ENCODE measurements around the gene ZNF697.
A peak's percentile ranks its signal among the peaks of the same experiment; 100 is the strongest.
"Not testable (repeated sequence)": the region's sequence is repeated elsewhere in the genome, so short reads cannot be mapped to it uniquely, and the experiment has no call there.

ZNF697 gene

DNA sequence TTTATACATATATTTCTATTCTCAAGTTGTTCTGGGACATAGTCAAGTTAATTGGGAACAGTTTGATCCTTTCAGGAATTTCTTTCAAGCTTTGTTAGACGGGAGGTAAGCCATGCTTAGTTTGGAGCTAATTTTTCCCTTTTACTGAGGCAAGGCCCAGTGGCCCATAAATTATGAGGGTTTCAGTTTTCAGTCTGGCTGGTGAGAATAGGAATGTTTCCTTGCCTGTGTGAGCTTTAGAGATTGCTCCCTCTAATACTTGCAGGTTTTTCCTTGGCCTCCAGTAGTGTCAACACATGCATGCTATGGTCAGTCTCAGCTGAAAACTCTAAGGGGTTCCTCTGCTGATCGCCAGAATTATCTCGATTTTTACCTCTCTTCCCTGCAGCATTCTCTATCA lies 49.5 kb upstream of the ZNF697 start:
- POLR2A ChIA-PET, result no interaction called here

DNA sequence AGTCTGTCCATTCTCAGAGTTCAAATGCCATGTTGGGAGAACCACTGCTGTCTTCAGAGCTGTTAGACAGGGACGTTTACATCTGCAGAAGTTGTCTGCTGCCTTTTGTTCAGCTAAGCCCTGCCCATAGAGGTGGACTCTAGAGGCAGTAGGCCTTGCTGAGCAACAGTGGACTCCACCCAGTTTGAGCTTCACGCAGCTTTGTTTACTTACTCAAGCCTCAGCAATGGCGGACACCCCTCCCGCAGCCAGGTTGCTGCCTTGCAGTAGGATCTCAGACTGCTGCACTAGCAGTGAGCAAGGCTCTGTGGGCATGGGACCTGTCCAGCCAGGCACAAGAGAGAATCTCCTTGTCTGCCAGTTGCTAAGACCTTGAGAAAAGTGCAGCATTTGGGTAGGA lies 48.8 kb upstream of the ZNF697 start:
- POLR2A ChIA-PET, result interaction anchor here (1.6 kb wide), 1 partner anchor 15 kb away, joined by 6 read pairs; the partner anchor contains the start of gene PHGDH
- not testable (repeated sequence) for H3K4me3 ChIP-seq (ENCODE audit: low read depth, low read length); H3K9me3 ChIP-seq (ENCODE audit: control insufficient read depth, insufficient read depth, low read depth, low read length); H3K4me1 ChIP-seq (ENCODE audit: control insufficient read depth, insufficient read depth, low read length); H3K36me3 ChIP-seq (ENCODE audit: control insufficient read depth in 2 of 2, insufficient read depth in 1 of 2, low read length in 2 of 2); H3K27ac ChIP-seq (ENCODE audit: extremely low read depth, low read depth, low read length)
- CTCF ChIA-PET, result interaction anchor here (0.7 to 3.6 kb wide), 4 partner anchors 15 to 33 kb away, joined by 3 to 16 read pairs (median 3); partner anchors contain the start of gene PHGDH

More for the DNA sequence above, 49.5 kb upstream of the ZNF697 start:
- Histone ChIP-seq H3K4me3 (ENCODE audit: low read depth, low read length) (no peak overlapping the region), H3K9me3 (ENCODE audit: control insufficient read depth, insufficient read depth, low read depth, low read length) (no peaks in the 10 kb centered on the region), H3K36me3 (ENCODE audit: control insufficient read depth in 2 of 2, insufficient read depth in 1 of 2, low read length in 2 of 2) (no peaks in the 10 kb centered on the region), H3K27ac (ENCODE audit: extremely low read depth, low read depth, low read length) (no peak overlapping the region), H3K4me1 (ENCODE audit: control insufficient read depth, insufficient read depth, low read length) (no peaks in the 10 kb centered on the region)
- CTCF ChIA-PET, result interaction anchor here (0.7 to 3.6 kb wide), 4 partner anchors 15 to 73 kb away, joined by 3 to 16 read pairs (median 4); partner anchors contain the start of gene PHGDH
- TF ChIP-seq, protein P1, sequence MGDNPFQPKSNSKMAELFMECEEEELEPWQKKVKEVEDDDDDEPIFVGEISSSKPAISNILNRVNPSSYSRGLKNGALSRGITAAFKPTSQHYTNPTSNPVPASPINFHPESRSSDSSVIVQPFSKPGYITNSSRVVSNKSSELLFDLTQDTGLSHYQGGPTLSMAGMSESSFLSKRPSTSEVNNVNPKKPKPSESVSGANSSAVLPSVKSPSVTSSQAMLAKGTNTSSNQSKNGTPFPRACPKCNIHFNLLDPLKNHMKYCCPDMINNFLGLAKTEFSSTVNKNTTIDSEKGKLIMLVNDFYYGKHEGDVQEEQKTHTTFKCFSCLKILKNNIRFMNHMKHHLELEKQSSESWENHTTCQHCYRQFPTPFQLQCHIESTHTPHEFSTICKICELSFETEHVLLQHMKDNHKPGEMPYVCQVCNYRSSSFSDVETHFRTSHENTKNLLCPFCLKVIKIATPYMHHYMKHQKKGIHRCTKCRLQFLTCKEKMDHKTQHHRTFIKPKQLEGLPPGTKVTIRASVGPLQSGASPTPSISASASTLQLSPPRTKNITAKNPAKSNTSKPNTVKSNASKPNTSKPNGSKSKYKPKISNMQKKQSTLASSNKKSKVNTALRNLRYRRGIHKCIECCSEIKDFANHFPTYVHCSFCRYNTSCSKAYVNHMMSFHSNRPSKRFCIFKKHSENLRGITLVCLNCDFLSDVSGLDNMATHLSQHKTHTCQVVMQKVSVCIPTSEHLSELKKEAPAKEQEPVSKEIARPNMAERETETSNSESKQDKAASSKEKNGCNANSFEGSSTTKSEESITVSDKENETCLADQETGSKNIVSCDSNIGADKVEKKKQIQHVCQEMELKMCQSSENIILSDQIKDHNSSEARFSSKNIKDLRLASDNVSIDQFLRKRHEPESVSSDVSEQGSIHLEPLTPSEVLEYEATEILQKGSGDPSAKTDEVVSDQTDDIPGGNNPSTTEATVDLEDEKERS (tag by site-specific recombination; IDR thresholded peaks at IDR 0.05), result no peak
- TF ChIP-seq, protein P2, sequence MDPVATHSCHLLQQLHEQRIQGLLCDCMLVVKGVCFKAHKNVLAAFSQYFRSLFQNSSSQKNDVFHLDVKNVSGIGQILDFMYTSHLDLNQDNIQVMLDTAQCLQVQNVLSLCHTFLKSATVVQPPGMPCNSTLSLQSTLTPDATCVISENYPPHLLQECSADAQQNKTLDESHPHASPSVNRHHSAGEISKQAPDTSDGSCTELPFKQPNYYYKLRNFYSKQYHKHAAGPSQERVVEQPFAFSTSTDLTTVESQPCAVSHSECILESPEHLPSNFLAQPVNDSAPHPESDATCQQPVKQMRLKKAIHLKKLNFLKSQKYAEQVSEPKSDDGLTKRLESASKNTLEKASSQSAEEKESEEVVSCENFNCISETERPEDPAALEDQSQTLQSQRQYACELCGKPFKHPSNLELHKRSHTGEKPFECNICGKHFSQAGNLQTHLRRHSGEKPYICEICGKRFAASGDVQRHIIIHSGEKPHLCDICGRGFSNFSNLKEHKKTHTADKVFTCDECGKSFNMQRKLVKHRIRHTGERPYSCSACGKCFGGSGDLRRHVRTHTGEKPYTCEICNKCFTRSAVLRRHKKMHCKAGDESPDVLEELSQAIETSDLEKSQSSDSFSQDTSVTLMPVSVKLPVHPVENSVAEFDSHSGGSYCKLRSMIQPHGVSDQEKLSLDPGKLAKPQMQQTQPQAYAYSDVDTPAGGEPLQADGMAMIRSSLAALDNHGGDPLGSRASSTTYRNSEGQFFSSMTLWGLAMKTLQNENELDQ (tag by site-specific recombination; IDR thresholded peaks at IDR 0.05; ENCODE audit: low read depth), result no peak
- TF ChIP-seq ZNF184 (tag by site-specific recombination; IDR thresholded peaks at IDR 0.05) (no peak), ZNF416 (tag by site-specific recombination; IDR thresholded peaks at IDR 0.05) (no peak), ZBTB1 (tag by site-specific recombination; IDR thresholded peaks at IDR 0.05) (no peak), ZNF610 (tag by site-specific recombination; IDR thresholded peaks at IDR 0.05; ENCODE audit: borderline replicate concordance) (no peak), KLF10 (tag by site-specific recombination; IDR thresholded peaks at IDR 0.05) (no peak), ZBTB20 (tag by site-specific recombination; IDR thresholded peaks at IDR 0.05) (no peak), YY1 (tag by site-specific recombination; IDR thresholded peaks at IDR 0.05) (no peak)

DNA sequence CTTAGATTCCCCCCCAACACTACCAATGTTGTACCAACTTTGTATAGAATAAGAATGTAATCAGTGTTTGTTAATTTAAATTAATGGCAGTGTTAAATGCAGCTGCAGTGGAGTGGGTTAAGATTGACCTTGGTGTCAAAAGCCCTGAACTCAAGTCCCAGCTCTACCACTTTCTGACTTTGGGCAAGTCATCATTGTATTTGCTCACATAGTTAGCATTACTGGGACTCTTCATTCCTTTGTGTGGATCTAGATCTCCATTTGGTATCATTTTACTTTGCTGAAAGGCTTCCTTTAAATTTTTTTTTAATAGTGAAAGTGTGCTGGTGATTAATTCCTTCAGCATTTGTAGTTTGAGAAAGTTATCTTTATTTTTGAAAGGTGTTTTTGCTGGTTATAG lies 41.4 kb upstream of the ZNF697 start:
- Histone ChIP-seq H3K4me3 (ENCODE audit: low read depth, low read length) (no peak overlapping the region), H3K4me1 (ENCODE audit: control insufficient read depth, insufficient read depth, low read length) (no peaks in the 10 kb centered on the region), H3K27ac (ENCODE audit: extremely low read depth, low read depth, low read length) (no peak overlapping the region), H3K36me3 (ENCODE audit: control insufficient read depth in 2 of 2, insufficient read depth in 1 of 2, low read length in 2 of 2) (no peaks in the 10 kb centered on the region), H3K9me3 (ENCODE audit: control insufficient read depth, insufficient read depth, low read depth, low read length) (no peaks in the 10 kb centered on the region)
- ChIA-PET POLR2A (no interaction called here), CTCF (interaction anchor here (0.6 to 1.4 kb wide), 3 partner anchors 12 to 54 kb away, joined by 3 to 15 read pairs (median 4); no protein-coding TSS in a partner anchor)
- TF ChIP-seq PRDM1 (tag by site-specific recombination; IDR thresholded peaks at IDR 0.05), result 0 out of 2 replicates have a peak, but pooled peaks have one; percentile 62
- TF ChIP-seq, protein P3, sequence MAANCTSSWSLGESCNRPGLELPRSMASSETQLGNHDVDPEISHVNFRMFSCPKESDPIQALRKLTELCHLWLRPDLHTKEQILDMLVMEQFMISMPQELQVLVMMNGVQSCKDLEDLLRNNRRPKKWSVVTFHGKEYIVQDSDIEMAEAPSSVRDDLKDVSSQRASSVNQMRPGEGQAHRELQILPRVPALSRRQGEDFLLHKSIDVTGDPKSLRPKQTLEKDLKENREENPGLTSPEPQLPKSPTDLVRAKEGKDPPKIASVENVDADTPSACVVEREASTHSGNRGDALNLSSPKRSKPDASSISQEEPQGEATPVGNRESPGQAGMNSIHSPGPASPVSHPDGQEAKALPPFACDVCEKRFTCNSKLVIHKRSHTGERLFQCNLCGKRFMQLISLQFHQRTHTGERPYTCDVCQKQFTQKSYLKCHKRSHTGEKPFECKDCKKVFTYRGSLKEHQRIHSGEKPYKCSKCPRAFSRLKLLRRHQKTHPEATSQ (tag by site-specific recombination; IDR thresholded peaks at IDR 0.05), result no peak

DNA sequence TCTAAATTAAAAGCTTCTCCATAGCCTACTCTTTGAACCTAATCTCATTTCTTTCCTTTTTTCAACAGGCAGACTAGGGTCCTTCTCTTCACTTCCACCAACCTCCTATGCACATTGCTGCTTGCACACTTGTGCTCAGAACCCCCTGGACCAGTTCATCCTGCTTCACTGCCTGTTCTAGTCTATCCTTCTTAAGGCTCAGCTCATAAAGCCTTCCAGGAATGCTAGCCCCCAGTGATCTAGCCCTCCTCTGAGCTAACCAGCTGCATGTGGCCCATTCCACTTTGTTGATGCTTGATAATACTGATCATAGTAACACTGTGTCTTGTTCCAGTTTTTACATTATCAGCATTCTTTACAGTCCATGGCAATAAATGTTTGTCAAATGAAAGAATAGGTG lies 40.7 kb upstream of the ZNF697 start:
- peak; percentile 52 for TF ChIP-seq GLIS1 (tag by site-specific recombination; IDR thresholded peaks at IDR 0.05)
- TF ChIP-seq, protein P4, sequence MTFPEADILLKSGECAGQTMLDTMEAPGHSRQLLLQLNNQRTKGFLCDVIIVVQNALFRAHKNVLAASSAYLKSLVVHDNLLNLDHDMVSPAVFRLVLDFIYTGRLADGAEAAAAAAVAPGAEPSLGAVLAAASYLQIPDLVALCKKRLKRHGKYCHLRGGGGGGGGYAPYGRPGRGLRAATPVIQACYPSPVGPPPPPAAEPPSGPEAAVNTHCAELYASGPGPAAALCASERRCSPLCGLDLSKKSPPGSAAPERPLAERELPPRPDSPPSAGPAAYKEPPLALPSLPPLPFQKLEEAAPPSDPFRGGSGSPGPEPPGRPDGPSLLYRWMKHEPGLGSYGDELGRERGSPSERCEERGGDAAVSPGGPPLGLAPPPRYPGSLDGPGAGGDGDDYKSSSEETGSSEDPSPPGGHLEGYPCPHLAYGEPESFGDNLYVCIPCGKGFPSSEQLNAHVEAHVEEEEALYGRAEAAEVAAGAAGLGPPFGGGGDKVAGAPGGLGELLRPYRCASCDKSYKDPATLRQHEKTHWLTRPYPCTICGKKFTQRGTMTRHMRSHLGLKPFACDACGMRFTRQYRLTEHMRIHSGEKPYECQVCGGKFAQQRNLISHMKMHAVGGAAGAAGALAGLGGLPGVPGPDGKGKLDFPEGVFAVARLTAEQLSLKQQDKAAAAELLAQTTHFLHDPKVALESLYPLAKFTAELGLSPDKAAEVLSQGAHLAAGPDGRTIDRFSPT (tag by site-specific recombination; IDR thresholded peaks at IDR 0.05), result no peak
- Histone ChIP-seq H3K4me3 (ENCODE audit: low read depth, low read length) (no peak overlapping the region), H3K27ac (ENCODE audit: extremely low read depth, low read depth, low read length) (no peak overlapping the region), H3K36me3 (ENCODE audit: control insufficient read depth in 2 of 2, insufficient read depth in 1 of 2, low read length in 2 of 2) (no peaks in the 10 kb centered on the region), H3K4me1 (ENCODE audit: control insufficient read depth, insufficient read depth, low read length) (no peaks in the 10 kb centered on the region), H3K9me3 (ENCODE audit: control insufficient read depth, insufficient read depth, low read depth, low read length) (no peaks in the 10 kb centered on the region)
- ChIA-PET CTCF (interaction anchor here (0.6 to 1.4 kb wide), 3 partner anchors 11 to 54 kb away, joined by 3 to 15 read pairs (median 4); no protein-coding TSS in a partner anchor), POLR2A (no interaction called here)
